Posterior cingulate gyrus (tissue), 11 donors: ENCODE measurements around the gene MED16.

Experiments used
- DNase-seq, 10 donors: peaks; one replicate each; pipeline versions ENCODE4 v3.0.0 to v3.0.0-alpha.2; 2020 to 2021; ENCODE audit warnings: mixed read lengths in 3 of 10
- intact Hi-C: fragments of 100-400 bp; cut with DNase I; formaldehyde crosslinking; loops from one replicate; pipeline ENCODE4 v1.15.1; 2023

The MED16 gene

GRCh38 chr19:892894-893689 lies at the start of gene MED16, which contains the start of gene RNU6-9:
Gene MED16, minus strand, starts transcription at chr19:893187. Its CDS starts 2,056 bp downstream, at chr19:891131.
Gene RNU6-9, plus strand, starts transcription at chr19:893484.
- intact Hi-C loops = no loop called here
- DNase-seq = peak; percentile 80 to 99 (median 89)

GRCh38 chr19:942133-942645 lies 49.2 kb upstream of the MED16 start:
- intact Hi-C loops = no loop called here
- DNase-seq = no peak

GRCh38 chr19:941292-942132 lies 48.5 kb upstream of the MED16 start:
- DNase-seq = no peak
- intact Hi-C loops = no loop called here

GRCh38 chr19:940591-941291 lies 47.8 kb upstream of the MED16 start:
- DNase-seq = peak in 9 of 10 donors; percentile 51 to 97 (median 68)
- intact Hi-C loops = no loop called here

- intact Hi-C loops = no loop called here
- no peak for DNase-seq
Observed at GRCh38 chr19:939922-940321, 46.9 kb upstream of the MED16 start.

GRCh38 chr19:939439-939838 lies 46.5 kb upstream of the MED16 start:
- DNase-seq = no peak
- intact Hi-C loops = no loop called here

GRCh38 chr19:938233-938923 lies 45.4 kb upstream of the MED16 start:
- DNase-seq = no peak
- intact Hi-C loops = no loop called here

- DNase-seq = no peak
- intact Hi-C loops = no loop called here
Observed at GRCh38 chr19:937259-937694, 44.3 kb upstream of the MED16 start.

- intact Hi-C loops = no loop called here
Observed at GRCh38 chr19:936175-936546, 43.2 kb upstream of the MED16 start.

GRCh38 chr19:934865-935479 lies 42.0 kb upstream of the MED16 start:
- peak in 9 of 10 donors; percentile 36 to 95 (median 58) for DNase-seq
- intact Hi-C loops = no loop called here

More at GRCh38 chr19:936175-936546, 43.2 kb upstream of the MED16 start:
- no peak for DNase-seq

- intact Hi-C loops = no loop called here
- no peak for DNase-seq
Observed at GRCh38 chr19:934197-934840, 41.3 kb upstream of the MED16 start.

- intact Hi-C loops = no loop called here
- no peak for DNase-seq
Observed at GRCh38 chr19:933553-933882, 40.5 kb upstream of the MED16 start.

- intact Hi-C loops = no loop called here
- DNase-seq = peak in 1 of 10 donors; percentile 81
Observed at GRCh38 chr19:932648-933552, 39.9 kb upstream of the MED16 start.

GRCh38 chr19:931860-932647 lies 39.1 kb upstream of the MED16 start:
- no peak for DNase-seq
- intact Hi-C loops = no loop called here

GRCh38 chr19:929891-930258 lies 36.9 kb upstream of the MED16 start:
- intact Hi-C loops = loop anchor here (10.0 kb wide), 1 partner anchor 265 kb away; the partner anchor contains the start of gene RNF126
- no peak for DNase-seq

GRCh38 chr19:929203-929890 lies 36.4 kb upstream of the MED16 start:
- no peak for DNase-seq
- intact Hi-C loops = loop anchor here (10.0 kb wide), 1 partner anchor 265 kb away; the partner anchor contains the start of gene RNF126
